PC-3 (cell line): ENCODE measurements around the gene MCM7. TPM values are rescaled to one million over a fixed set of nuclear protein-coding genes. Genes with fewer than 3 reads are reported as not detected.

Experiments used
- ATAC-seq: fragments of 200-7000 bp; cut with Tn5 transposase; 2 replicates; pipeline ENCODE4 v1.9.1; 2020; ENCODE audit warnings: mild to moderate bottlenecking, moderate library complexity
- BruUV-seq: library from RNA; stranded (reverse); fragments of 400-500 nt; replicated peaks from 2 replicates; lab custom pipeline; 2021; lab: Mats Ljungman, UMichigan
- CTCF ChIA-PET: fragments of 300-600 bp; sonication (Branson Sonifier 250); formaldehyde crosslinking; loops from one replicate; lab custom pipeline; 2022; ENCODE audit warnings: antibody characterized with exemption; lab: Charles Lee
- POLR2A ChIA-PET: fragments of 300-600 bp; sonication (Branson Sonifier 250); formaldehyde crosslinking; loops from one replicate; lab custom pipeline; 2022; ENCODE audit warnings: antibody characterized with exemption; ENCODE audit not compliant: unreplicated experiment; lab: Charles Lee
- DNase-seq: peaks from one replicate; pipeline ENCODE4 v3.0.0-alpha.2; 2015
- H2AFZ ChIP-seq: fragments of 300-600 bp; sonication (generic); 2 replicates; pipeline ENCODE4 v1.6.0; 2016; ENCODE audit warnings: antibody characterized with exemption, low read length
- H3F3A ChIP-seq: fragments of 300-600 bp; sonication (generic); one replicate; pipeline ENCODE4 v1.6.0; 2017; ENCODE audit warnings: antibody characterized with exemption, low read length, control low read depth, mild to moderate bottlenecking; ENCODE audit not compliant: unreplicated experiment
- H3K27ac ChIP-seq: fragments of 300-600 bp; sonication (generic); 2 replicates; pipeline ENCODE4 v1.5.1; 2016; ENCODE audit warnings: mild to moderate bottlenecking, low read length
- H3K27me3 ChIP-seq: fragments of 300-600 bp; sonication (generic); 2 replicates; pipeline ENCODE4 v1.6.1; 2016; ENCODE audit warnings: low read length, mixed read lengths
- H3K36me3 ChIP-seq: fragments of 300-600 bp; sonication (generic); 2 replicates; pipeline ENCODE4 v1.6.1; 2016; ENCODE audit warnings: low read depth, mixed run types, low read length, mixed read lengths
- H3K4me1 ChIP-seq: fragments of 300-600 bp; sonication (generic); 2 replicates; pipeline ENCODE4 v1.5.1; 2016; ENCODE audit warnings: low read length; ENCODE audit not compliant: insufficient read depth
- H3K4me2 ChIP-seq: fragments of 300-600 bp; sonication (generic); 2 replicates; pipeline ENCODE4 v1.6.0; 2016; ENCODE audit warnings: low read length
- H3K4me3 ChIP-seq: fragments of 300-600 bp; sonication (generic); 2 replicates; pipeline ENCODE4 v1.5.1; 2016; ENCODE audit warnings: mild to moderate bottlenecking, low read length, mixed read lengths
- H3K79me2 ChIP-seq: fragments of 300-600 bp; sonication (generic); 2 replicates; pipeline ENCODE4 v1.6.1; 2017; ENCODE audit warnings: low read length, mixed read lengths
- H3K9ac ChIP-seq: fragments of 300-600 bp; sonication (generic); 2 replicates; pipeline ENCODE4 v1.6.0; 2016; ENCODE audit warnings: mild to moderate bottlenecking, low read length
- H3K9me2 ChIP-seq: fragments of 300-600 bp; sonication (generic); replicated peaks from 2 replicates; pipeline ENCODE4 v1.6.1; 2016; ENCODE audit warnings: mixed run types, low read length, mixed read lengths
- H3K9me3 ChIP-seq: fragments of 300-600 bp; sonication (generic); 2 replicates; pipeline ENCODE4 v1.6.1; 2016; ENCODE audit warnings: low read length, mixed read lengths
- H4K20me1 ChIP-seq: fragments of 300-600 bp; sonication (generic); 2 replicates; pipeline ENCODE4 v1.6.1; 2016; ENCODE audit warnings: low read length, mixed read lengths
- EZH2 ChIP-seq: fragments of 300-600 bp; sonication (generic); IDR thresholded peaks from one replicate; pipeline ENCODE4 v1.6.1; 2017; ENCODE audit warnings: antibody characterized with exemption, mild to moderate bottlenecking, low read length; ENCODE audit not compliant: unreplicated experiment
- EZH2phosphoT487 ChIP-seq: fragments of 300-600 bp; sonication (generic); IDR thresholded peaks from 2 replicates; pipeline ENCODE4 v1.6.1; 2018; ENCODE audit warnings: mild to moderate bottlenecking, antibody characterized with exemption, low read length, borderline replicate concordance
- intact Hi-C: fragments of 100-400 bp; cut with micrococcal nuclease; formaldehyde crosslinking; loops from 2 replicates; pipeline ENCODE4 v1.9.0; 2023
- total RNA-seq: library from RNA; depleted of rRNA; stranded (reverse); fragments of >200 nt; gene quantifications from 2 replicates; pipeline ENCODE4 v1.2.3, GENCODE V29; 2014
- TF ChIP-seq, protein P1 (sequence below): fragments of 300-600 bp; sonication (generic); conservative IDR thresholded peaks from 2 replicates; pipeline ENCODE4 v1.5.1; 2017; ENCODE audit warnings: antibody characterized with exemption, low read depth, mild to moderate bottlenecking, low read length

Gene MCM7
- total RNA-seq, 1 experiment from 2014 or later = 208 TPM

DNA sequence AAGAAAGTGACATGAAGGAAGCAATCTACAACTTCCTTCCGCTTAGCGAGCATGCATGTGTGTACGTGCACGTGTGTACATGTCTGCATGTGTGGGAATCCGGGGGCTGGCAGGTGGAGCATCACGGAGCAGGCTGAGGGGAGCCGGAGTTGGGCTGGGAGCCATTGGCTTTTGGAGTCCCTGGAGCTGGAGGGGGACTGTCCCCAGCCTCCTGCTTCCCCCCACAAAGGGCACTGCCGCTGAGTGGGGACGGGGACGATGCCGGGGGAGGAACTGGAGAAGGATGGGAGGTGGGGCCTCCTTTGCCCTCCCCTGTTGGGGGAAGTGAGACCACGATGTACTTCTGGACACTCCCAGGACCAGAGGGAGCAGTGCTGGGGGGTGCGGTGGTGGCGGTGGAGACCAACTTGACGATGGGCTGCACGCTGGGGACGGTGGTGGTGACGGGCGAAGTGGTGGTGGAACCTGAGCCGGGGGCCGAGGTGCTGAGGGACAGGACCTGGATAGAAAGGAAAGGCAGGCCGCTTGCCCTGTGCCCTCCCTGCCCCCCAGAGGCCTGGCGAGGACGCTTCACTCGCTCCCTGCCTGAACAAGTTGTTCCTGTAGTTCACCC lies 6.0 kb upstream of the MCM7 start:
- Histone ChIP-seq H4K20me1 (no peaks in the 10 kb centered on the region), H3K9me2 (no peaks in the 10 kb centered on the region), H3K4me3 (no peak overlapping the region), H3K36me3 (peaks cover 3% of the 10 kb centered on the region), H3K27me3 (no peaks in the 10 kb centered on the region), H3K27ac (no peak overlapping the region), H3F3A (no peaks in the 10 kb centered on the region), H2AFZ (no peak overlapping the region), H3K79me2 (peaks cover 5% of the 10 kb centered on the region; the same call in 1 of the 2 replicates), H3K9ac (no peak overlapping the region), H3K4me2 (no peak overlapping the region), H3K4me1 (peaks cover 5% of the 10 kb centered on the region), H3K9me3 (no peaks in the 10 kb centered on the region)
- no peak for DNase-seq
- POLR2A ChIA-PET = no interaction called here
- CTCF ChIA-PET = no interaction called here
- ATAC-seq = no peak; the same call in 1 of the 2 replicates
- TSS peak; percentile 82 for BruUV-seq
- intact Hi-C loops = no loop called here
- TF ChIP-seq, protein P1, sequence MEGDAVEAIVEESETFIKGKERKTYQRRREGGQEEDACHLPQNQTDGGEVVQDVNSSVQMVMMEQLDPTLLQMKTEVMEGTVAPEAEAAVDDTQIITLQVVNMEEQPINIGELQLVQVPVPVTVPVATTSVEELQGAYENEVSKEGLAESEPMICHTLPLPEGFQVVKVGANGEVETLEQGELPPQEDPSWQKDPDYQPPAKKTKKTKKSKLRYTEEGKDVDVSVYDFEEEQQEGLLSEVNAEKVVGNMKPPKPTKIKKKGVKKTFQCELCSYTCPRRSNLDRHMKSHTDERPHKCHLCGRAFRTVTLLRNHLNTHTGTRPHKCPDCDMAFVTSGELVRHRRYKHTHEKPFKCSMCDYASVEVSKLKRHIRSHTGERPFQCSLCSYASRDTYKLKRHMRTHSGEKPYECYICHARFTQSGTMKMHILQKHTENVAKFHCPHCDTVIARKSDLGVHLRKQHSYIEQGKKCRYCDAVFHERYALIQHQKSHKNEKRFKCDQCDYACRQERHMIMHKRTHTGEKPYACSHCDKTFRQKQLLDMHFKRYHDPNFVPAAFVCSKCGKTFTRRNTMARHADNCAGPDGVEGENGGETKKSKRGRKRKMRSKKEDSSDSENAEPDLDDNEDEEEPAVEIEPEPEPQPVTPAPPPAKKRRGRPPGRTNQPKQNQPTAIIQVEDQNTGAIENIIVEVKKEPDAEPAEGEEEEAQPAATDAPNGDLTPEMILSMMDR = no peak
- TF ChIP-seq EZH2phosphoT487 = no peak
- TF ChIP-seq EZH2 = no peak

DNA sequence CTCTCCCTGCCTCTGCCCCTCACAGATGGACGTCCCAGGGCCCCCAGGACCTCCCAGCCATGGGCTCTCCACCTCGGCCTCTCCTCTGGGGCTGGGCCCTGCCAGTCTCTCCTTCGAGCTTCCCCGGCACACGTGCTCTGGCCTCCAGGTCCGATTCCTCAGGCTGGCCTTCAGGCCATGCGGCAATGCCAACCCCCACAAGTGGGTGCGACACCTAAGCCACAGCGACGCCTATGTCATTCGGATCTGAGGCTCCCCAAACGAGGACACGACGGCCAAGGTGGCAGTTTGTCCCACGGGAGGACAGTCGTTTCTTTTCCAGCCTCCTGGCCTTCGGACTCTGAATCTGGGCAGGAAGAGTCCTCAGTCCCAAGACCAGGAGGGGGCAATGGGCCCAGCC lies 5.4 kb upstream of the MCM7 start:
- POLR2A ChIA-PET = no interaction called here
- TF ChIP-seq EZH2 = no peak
- TF ChIP-seq, protein P1 = no peak
- no peak for TF ChIP-seq EZH2phosphoT487
- intact Hi-C loops = no loop called here

DNA sequence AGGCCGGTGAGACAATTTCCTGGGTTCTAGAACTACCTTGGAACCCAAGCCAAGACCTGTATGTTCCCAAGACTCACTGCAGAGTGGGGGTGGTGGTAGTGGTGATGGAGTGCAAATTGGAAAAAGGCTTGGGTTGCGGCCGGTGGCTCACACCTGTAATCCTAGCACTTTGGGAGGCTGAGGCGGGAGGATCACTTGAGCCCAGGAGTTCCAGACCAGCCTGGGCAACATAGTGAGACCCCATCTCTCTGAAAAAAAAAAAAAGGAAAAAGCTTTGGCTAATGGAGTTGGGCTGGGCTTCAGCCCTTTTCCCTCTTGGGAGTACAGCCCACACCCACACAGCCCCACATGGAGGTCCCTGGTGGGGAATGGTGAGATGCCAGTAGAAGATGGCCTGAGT lies 4.3 kb upstream of the MCM7 start:
- TF ChIP-seq EZH2phosphoT487 = no peak
- TF ChIP-seq, protein P1 = no peak
- no peak for TF ChIP-seq EZH2
- Histone ChIP-seq H3F3A (no peaks in the 10 kb centered on the region), H3K4me2 (no peak overlapping the region), H3K4me3 (no peak overlapping the region), H3K9ac (no peak overlapping the region), H3K9me3 (no peaks in the 10 kb centered on the region), H2AFZ (no peak overlapping the region), H4K20me1 (no peaks in the 10 kb centered on the region), H3K36me3 (no peaks in the 10 kb centered on the region; the same call in 1 of the 2 replicates), H3K27ac (no peak overlapping the region), H3K9me2 (no peaks in the 10 kb centered on the region), H3K4me1 (peaks cover 11% of the 10 kb centered on the region), H3K79me2 (peaks cover 13% of the 10 kb centered on the region), H3K27me3 (no peaks in the 10 kb centered on the region)
- CTCF ChIA-PET = no interaction called here
- intact Hi-C loops = no loop called here
- BruUV-seq = no TSS peak
- ATAC-seq = no peak
- POLR2A ChIA-PET = no interaction called here
- DNase-seq = no peak

More for the DNA sequence above, 5.4 kb upstream of the MCM7 start:
- Histone ChIP-seq H3K4me1 (peaks cover 6% of the 10 kb centered on the region), H3K79me2 (peaks cover 6% of the 10 kb centered on the region; the same call in 1 of the 2 replicates), H3K27ac (no peak overlapping the region), H2AFZ (no peak overlapping the region), H3F3A (no peaks in the 10 kb centered on the region), H4K20me1 (no peaks in the 10 kb centered on the region), H3K4me3 (no peak overlapping the region), H3K27me3 (no peaks in the 10 kb centered on the region), H3K9me3 (no peaks in the 10 kb centered on the region), H3K9me2 (no peaks in the 10 kb centered on the region), H3K36me3 (peaks cover 2% of the 10 kb centered on the region), H3K4me2 (no peak overlapping the region), H3K9ac (no peak overlapping the region)
- DNase-seq (no peak), ATAC-seq (no peak)
- CTCF ChIA-PET = no interaction called here
- no TSS peak for BruUV-seq
